Stimulated activated CD8-positive, alpha-beta memory T cell treated with anti-CD3 and anti-CD28 coated beads, Interleukin-15, amount 100 ng/mL, for 1 hour (primary cell): ENCODE data around the gene SCFD2.
A peak's percentile ranks its signal among the peaks of the same experiment; 100 is the strongest.
"Not testable (repeated sequence)": the region's sequence is repeated elsewhere in the genome, so short reads cannot be mapped to it uniquely, and the experiment has no call there.

Experiments used
- DNase-seq: peaks from one replicate; pipeline ENCODE4 v3.0.0-alpha.2; 2020; ENCODE audit warnings: low read depth

Gene SCFD2

DNA sequence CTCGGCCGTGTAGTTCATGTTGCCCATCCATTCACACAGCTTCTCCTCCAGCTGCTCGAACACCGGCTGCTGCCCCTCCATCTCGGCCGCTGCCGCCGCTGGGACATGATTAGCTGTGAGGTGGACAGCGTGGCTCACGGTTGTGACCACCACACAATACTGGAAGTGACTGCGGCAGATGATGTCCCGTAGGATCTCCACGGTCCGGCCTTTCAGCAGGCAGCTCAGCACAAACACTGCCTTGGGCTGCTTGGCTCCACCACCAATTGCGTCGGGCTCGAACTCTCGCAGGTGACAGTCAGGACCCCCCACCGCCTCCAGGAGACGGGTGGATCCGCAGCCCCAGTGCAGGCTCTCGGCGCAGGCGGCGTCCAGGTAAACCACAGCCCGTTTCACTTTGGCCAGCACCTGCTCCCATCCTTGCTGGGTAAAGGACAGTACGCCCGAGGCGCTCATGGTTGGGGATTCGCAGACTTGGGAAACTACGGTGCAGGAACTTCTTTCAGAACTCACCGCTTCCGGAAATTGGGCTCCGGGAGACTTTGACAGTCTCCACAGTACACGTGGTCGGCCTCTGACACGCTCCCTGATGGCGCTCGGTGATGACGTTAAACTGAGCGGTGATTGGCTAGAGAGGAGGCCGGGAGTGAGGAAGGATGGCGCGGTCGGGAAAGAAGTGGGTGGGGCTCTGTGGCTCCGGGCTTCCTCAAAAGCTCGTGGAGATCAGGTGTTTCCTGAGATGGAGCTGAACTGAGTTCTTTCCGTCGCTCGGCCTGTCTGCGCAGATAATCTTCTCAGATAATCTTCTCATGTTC is at the start of gene SCFD2:
Gene SCFD2, minus strand, starts transcription at position 576 of the 815 bp plus-strand sequence.
- peak; percentile 98 for DNase-seq

DNA sequence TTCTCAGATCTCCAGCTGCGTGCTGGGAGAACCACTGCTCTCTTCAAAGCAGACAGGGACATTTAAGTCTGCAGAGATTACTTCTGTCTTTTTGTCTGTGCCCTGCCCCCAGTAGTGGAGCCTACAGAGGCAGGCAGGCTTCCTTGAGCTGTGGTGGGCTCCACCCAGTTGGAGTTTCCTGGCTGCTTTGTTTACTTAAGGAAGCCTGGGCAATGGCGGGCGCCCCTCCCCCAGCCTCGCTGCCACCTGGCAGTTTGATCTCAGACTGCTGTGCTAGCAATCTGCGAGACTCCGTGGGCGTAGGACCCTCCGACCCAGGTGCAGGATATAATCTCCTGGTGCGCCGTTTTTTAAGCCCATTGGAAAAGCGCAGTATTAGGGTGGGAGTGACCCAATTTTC is 43.6 kb upstream of the SCFD2 start:
- DNase-seq: not testable (repeated sequence)

DNA sequence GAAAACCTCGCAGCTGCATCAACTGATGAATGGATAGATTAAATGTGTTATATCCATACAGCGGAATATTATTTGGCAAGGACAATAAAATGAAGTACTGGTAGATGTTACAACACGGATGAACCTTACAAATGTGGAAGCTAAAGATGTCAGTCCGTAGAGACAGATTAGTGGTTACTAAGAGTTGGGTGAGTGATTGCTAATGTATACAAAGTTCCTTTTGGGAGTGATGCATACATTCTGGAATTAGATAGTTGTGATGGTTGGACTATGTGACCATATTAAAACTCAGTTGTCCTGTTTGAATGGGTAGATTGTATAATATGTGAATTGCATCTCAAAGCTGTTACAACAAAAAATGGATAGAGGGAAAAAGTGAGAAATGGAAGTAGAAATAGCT is 14.4 kb upstream of the SCFD2 start:
- DNase-seq: no peak

DNA sequence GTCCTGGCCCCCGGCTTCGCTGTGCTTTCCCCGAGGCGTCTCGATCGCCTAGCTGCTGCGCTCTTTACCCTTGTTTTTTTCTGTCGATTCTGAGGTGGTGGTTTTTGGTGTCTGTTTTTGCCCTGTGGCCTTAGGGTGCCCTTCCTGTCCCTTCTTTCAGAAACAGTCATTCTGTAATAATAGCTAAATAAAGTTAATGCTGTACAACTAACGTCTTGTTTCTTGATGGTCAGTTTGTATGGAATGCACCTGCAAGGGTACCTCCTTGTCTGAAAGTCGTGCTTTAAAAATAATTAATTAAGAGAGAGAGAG is 12.3 kb upstream of the SCFD2 start:
- no peak for DNase-seq

DNA sequence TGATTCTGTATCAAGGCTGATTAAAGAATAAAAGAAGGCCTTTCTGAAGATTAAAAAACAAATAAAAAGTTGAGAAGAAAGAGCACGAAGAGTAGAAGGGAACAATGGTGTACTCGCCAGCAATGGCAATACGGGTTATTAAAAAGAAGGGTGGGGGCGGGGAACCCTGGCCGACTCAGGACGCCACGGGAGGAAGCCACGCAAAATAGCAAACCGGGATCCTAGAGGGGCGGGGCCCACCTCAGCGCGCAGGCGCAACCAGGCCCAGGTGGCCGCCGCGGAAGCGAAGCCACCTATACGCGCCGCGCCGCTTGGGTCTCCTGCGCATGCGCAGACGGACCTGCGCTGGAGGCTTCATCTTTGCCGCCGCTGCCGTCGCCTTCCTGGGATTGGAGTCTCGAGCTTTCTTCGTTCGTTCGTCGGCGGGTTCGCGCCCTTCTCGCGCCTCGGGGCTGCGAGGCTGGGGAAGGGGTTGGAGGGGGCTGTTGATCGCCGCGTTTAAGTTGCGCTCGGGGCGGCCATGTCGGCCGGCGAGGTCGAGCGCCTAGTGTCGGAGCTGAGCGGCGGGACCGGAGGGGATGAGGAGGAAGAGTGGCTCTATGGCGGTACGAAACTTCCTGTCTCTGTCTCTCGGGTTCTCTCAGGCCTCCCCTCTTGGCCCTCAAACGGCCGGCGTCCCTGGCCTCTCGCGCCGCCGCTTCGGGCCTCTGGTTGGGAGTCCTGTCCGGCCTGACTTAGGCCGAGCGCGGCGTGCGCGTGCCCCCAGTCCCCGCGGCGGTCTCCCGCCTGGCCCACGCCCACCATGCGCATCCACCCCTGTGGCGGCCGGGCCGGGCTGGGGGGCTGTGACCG is 11.7 kb upstream of the SCFD2 start, which contains the start of gene FIP1L1:
Gene FIP1L1, plus strand, starts transcription at position 323 of the 852 bp plus-strand sequence. Its CDS starts 198 bp downstream, at position 521.
- peak; percentile 92 for DNase-seq

DNA sequence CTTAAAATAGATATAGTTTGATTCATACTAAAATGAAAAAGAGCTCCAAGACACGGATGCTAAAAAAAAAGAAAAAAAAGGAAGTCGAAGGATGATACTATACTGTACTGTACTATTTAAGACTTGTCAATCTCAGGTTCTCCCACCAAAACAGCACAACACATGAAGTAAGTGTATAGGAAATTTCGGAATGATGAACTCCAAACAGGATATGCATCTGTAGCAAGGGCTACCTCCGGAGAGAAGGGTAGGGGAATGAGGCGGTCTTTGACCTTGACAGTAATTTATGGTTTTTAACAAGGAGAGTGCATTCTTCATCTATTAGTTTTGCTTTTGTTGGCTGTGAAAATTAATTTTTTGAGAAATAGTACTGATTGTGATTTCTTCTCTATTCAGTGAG is 11.0 kb upstream of the SCFD2 start:
- DNase-seq: no peak

DNA sequence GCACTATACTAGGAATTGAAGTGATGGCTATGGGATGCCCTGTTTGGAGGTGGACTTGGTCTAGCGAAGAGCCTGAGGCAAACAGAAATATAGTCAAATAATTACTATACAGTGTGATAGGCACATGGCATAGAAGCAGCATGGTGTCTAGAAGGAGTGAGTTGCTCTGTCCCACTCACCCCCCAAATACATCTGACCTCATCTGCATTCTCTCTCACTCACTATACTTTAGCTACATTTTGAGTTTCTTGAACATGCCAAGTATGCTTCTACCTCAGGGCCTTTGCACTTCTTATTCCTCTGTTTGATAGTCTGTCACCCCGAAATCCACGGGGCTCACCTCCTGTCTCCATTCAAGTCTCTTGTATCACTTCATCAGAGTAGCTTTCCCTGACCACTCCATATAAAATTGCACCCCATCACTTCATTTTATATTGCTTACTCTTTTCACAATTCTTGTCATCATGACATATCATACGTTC is 9.0 kb upstream of the SCFD2 start:
- no peak for DNase-seq

DNA sequence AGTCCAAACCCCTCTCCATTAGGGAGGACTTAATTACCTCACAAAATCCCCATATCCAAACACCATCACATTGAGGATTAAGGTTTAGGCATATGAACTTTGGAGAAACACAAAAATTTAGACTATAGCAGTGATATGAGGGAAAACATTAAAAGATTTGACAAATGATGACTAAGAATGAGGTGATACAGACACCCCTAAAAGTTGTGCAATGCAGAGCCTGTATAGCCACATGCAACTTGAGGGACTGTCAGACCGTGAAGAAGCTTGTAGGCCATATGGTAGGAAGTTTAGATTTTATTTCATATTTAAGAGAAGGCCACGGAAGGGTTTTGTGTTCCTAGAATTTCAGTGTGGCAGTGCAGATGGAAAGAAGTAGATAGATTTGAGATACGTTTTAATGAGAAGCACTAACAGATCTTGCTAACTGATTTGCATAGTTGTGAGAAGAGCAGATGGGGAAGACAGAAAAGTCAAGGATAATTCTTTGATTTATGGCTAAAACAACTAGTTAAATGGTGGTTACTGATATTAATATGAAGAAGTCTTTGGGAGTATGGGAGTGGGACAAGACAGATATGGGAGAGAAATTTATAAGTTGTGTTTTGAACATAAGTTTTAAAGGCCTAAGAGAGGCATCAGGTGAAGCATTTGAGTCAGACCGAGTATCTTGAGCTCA is 6.1 kb upstream of the SCFD2 start:
- DNase-seq: no peak

DNA sequence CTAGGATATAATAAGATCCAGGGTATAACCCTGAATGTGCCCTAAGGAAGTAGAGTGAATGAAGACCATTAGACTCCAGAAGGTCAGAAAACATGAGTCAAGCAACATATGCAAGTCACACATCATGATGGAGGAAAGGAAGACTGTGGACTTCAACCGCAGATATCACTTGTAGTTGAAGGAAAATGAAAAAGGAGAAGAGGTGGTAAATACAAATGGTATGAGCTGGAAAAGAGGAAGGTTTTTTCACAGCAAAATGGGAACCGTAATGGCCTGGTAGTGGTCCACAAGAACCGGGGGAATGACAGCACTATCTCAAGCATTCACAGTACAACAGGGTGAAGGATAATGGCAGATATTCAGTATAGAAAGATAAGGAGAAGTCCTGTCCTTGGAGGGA is 5.2 kb upstream of the SCFD2 start:
- no peak for DNase-seq

DNA sequence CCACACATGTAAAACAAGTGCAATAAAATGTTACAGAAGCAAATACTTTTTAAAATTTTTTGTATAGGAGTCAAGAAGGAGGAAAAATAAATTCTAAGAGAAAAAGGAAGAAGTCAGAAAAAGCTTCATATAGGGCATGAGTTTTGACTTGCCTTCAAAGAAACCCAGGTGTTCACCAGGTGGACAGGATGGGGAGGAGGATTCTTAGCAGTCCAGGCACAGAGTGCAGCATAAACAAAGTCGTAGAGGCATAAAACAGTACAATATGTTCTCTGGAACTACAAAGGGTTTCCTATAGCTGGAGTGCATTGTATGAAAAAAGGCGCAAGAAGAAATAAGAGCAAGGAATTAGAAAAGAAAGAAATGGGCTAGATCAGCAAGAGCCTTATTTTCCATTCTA is 1.9 kb upstream of the SCFD2 start:
- no peak for DNase-seq

DNA sequence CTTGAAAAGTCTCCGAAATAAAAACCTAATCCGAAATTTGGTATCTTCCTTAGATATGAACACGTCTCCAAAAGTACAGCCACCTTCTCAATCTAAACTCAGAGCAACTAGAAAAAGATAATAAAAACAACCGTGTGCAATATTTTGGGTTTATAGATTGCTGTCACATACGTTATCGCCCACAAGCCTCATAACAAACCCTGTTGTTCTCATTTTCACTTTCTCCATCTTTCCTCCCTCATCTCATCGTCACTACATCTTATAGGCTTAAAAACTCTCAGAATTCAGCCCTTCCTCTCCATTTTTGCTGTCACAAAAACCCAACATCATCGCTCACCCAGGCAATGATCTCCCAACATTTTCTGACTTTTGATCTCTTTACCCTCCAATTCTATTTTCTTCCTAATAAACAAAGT is 448 bp upstream of the SCFD2 start:
- DNase-seq: no peak

DNA sequence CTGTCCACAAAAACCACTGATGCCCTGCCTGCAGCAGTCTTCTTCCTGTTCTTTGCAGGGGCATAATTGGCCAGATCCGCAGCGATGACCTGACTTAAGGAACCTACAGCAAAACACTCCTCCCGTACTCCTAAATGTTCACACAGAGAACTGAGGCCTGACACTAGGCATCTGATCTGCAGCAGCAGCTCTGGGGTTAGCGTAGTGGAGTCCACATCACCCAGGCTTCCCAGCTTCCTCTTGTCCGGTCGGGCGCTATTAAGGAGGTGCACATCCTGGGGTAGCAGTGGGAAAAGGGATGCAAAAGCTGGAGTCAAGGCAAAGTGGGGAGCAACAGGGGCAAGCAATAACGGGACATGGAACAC is 758 bp downstream of the SCFD2 start:
- DNase-seq: no peak

DNA sequence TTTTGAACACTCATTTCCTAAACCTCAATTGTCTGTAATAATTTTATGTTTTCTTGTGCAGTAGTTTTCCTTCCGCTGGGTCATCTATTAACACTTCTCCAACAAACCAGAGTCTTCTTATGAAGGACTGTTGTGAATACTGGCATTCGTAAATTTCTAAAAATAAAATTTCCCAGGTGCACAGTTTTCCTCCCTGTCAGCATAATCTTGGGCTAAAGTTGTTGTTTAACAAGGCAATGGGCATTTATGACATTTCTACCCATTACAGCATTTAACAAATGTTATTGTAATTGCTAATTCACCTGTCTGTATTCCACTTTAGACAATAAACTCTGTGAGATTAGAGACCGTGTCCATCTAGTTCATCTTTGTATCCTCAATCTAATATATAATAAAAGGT is 1.2 kb downstream of the SCFD2 start:
- DNase-seq: no peak

DNA sequence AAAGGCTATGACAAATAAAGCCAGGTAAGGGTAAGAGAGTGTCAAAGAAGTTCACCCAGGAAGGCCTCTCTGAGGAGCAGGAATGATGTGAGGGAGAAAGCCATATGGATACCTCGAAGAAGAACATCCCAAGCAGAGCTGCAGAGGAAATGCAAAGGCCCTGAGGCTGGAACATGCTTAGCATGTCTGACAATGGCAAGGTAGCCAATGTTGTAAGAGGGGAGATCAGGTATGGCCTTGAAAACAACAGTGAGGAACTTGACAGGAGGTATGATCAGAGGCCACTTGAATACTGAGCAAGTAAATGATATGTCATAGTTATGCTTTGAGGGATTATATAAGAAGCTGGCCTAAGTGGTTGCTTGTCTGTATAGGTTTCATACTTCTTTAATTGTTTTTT is 3.8 kb downstream of the SCFD2 start:
- no peak for DNase-seq

DNA sequence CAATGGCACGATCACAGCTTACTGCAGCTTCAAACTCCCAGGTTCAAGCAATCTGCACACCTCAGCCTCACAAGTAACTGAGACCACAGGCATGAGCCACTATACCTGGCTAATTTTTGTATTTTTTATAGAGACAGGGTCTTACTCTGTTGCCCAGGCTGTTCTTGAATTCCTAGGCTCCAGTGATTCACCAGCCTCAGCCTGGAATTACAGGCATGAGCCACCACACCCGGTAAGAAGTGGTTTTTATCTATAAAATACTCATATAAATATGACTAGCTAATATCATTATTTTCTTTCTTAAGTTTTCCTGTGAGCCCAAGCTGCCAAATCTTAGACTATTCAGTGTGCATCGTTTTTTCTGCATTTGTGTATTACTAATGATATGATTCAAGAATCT is 4.4 kb downstream of the SCFD2 start:
- DNase-seq: no peak

DNA sequence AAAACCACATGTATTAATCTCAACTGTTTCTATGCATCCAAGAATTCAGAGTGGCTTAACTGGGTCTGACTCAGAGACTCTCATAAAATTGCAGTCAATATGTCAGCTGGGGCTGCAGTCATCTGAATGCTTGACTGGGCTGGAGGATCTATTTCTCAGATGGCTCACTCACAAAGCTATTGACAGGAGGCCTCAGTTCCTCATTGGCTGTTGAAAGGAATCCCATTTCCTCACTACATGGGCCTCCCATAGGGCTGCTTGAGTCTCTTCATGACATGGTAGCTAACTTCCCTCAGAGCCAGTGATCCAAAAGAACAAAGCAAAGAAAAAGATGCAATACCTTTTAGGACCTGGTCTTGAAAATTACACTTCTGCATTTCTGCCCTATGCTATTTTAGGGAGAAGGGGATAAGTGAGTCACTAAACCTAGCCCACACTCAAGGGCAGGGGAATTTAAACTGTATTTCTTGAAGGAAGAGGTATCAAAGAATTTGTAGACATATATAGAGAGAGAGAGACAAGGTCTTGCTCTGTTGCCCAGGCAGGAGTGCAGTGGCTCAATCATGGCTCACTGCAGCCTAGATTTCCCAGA is 9.8 kb downstream of the SCFD2 start:
- no peak for DNase-seq

DNA sequence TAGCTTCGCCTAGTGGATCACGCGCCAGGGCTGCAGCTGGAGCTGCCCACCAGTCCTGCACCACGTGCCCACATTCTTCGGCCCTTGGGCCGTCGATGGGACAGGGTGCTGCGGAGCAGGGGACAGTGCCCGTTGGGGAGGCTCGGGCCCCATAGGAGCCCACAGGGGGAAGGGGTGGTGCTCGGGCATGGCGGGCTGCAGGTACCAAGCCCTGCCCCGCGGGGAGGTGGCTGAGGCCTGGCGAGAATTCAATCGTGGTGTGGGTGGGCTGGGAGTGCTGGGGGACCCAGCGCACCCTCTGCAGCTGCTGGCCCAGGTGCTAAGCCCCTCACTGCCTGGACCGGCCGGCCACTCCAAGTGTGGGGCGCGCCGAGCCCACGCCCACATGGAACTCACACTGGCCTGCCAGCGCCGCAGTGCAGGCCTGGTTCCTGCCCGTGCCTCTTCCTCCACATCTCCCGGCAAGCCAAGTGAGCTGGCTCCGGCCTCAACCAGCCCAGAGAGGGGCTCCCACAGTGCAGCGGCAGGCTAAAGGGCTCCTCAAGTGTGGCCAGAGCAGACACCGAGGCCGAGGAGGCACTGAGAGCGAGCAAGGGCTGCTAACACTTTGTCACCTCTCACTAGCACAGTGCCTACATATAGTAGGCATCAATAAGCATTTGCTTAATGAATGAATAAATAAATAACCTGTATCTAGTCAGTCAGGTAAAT is 11.7 kb downstream of the SCFD2 start:
- DNase-seq: no peak

DNA sequence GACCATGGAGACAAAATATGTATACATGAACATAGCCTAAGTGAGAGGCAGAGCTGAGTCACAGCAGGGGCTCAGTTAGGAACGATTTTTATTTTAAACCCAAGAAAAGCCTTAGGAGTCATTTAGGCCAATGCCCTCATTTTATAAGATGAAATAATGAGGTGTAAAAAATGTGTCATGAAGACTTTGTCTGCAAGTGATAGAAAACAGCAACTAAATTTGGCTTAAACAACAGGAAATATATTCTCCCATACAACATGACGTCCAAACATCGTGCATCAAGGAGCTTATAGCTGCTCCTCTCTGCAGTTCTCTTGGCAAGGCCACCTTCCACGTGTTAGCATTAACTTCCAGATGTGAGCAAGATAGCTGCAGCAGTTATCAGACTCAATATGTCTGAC is 16.8 kb downstream of the SCFD2 start:
- DNase-seq: no peak

DNA sequence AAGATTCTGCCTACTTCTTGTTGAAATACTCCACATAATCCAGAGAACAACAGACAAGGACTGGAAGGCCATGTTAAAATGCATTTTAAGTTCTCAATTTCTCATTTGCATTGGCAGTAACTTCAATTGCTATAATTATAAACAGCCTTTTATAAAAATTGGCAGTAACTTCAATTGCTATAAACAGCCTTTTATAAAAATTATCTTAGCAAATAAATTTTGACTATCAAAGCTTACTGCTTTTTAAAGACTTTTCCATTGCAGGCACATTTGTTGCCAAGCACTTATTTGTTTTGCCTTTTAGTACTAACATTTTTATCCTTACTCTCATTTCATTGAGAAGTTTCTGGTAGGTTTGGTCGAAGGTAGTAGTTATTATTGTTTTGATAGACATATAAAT is 17.8 kb downstream of the SCFD2 start:
- DNase-seq: no peak

DNA sequence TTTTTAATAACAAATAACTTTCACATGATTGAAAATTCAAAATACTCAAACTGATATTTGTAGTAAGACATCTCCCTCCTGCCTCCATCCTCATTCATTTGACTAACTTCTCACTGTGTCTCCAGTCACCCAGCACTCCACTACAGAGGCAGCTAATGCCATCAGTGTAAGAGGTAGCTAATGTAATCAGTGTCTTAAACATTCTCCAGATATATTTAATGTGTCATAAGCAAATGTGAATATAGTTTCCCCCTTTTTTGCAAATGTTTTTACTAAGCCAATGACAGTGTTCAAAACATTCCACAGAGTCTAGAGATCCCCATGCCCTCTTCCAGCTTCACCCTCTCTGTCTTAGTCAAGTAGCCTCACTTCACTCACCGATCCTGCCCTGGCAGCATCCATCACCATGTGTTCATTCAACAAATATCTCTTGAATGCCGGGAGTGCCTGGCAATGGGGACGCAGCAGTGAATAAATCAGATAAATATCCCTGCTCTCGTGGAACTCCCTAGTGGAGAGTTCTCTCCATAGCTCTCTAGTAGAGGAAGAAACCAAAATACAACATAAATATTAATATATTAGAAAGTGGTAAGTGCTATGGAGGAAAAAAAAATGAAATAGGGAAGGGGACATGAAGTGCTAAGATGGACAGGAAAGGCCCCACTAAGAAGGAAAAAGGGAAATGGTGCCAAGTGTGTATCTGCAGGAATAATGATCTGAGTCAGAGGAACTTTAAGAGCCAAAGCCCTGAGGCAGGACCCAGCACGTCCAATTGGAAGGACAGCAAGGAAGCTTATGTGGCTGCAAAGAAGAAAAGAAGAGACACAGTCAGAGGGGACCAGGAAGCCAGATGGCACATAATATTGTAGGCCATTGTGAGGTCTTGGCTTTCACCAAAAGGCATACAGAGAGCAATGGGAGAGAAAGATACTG is 18.7 kb downstream of the SCFD2 start:
- DNase-seq: no peak

DNA sequence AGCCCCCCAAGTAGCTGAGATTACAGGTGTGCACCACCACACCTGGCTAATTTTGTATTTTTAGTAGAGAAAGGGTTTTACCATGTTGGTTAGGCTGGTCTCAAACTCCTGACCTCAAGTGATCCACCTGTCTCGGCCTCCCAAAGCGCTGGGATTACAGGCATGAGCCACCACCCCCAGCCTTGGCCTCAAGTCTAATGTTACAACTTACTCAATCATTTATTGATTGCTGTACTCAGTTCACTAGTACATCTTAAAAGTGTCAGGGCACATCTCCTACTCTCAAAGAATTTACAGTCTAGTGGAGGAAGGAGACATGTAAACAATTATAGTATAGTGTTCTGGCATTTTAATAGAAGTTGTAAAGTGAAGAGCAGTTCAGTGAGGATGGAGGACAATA is 19.5 kb downstream of the SCFD2 start:
- DNase-seq: not testable (repeated sequence)
